ENCODE results near the gene PLSCR2.

Gene PLSCR2

GRCh38 chr3:146465693-146466465 lies 3.5 kb downstream of the PLSCR2 start:
- TF ChIP-seq, protein P1, sequence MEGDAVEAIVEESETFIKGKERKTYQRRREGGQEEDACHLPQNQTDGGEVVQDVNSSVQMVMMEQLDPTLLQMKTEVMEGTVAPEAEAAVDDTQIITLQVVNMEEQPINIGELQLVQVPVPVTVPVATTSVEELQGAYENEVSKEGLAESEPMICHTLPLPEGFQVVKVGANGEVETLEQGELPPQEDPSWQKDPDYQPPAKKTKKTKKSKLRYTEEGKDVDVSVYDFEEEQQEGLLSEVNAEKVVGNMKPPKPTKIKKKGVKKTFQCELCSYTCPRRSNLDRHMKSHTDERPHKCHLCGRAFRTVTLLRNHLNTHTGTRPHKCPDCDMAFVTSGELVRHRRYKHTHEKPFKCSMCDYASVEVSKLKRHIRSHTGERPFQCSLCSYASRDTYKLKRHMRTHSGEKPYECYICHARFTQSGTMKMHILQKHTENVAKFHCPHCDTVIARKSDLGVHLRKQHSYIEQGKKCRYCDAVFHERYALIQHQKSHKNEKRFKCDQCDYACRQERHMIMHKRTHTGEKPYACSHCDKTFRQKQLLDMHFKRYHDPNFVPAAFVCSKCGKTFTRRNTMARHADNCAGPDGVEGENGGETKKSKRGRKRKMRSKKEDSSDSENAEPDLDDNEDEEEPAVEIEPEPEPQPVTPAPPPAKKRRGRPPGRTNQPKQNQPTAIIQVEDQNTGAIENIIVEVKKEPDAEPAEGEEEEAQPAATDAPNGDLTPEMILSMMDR (IDR thresholded peaks at IDR 0.05; ENCODE audit: low read depth, low read length) = no peak
- no peaks in the 10 kb centered on the region for H3K9me3 ChIP-seq
- H3K27me3 ChIP-seq = no peaks in the 10 kb centered on the region; the same call in 1 of the 2 replicates
- H3K4me1 ChIP-seq = no peaks in the 10 kb centered on the region
- no peak for DNase-seq
- H3K36me3 ChIP-seq = no peaks in the 10 kb centered on the region
- no peak overlapping the region for H3K4me3 ChIP-seq (ENCODE audit: low read depth, low read length)

GRCh38 chr3:146464783-146465182 lies 4.6 kb downstream of the PLSCR2 start:
- Histone ChIP-seq H3K9me3 (no peaks in the 10 kb centered on the region), H3K4me1 (no peaks in the 10 kb centered on the region), H3K27me3 (no peaks in the 10 kb centered on the region; the same call in 1 of the 2 replicates), H3K4me3 (ENCODE audit: low read depth, low read length) (no peak overlapping the region), H3K36me3 (no peaks in the 10 kb centered on the region)
- no peak for DNase-seq
- TF ChIP-seq, protein P1 (IDR thresholded peaks at IDR 0.05; ENCODE audit: low read depth, low read length) = no peak

DNA sequence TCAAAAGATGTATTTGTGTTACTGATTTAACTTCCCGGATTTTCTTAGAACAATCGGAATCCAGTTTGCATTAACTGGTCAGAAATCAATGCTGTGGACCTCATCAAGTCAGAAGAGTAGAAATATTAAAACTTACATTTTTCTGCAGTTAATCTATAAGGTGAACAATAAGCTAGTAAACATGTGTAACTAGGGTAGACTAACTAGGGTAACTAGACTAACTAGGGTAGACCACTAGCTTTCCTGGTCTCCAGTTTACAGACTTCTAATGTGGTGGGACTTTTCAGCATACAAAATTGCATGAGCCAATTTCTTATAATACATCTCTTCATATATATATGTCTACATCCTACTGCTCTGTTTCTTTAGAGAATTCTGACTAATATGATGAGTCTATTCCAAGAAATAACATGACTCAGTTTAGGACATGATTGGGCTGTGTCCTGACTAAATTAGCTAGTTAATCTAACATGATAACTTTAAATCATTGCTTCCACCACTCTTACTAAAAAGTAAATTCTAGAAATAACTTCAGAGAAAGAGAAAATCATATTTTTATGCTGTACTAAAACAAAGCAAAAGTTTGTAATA lies 5.3 kb downstream of the PLSCR2 start:
- TF ChIP-seq, protein P1 (IDR thresholded peaks at IDR 0.05; ENCODE audit: low read depth, low read length) = no peak
- Histone ChIP-seq H3K9me3 (no peaks in the 10 kb centered on the region), H3K36me3 (no peaks in the 10 kb centered on the region), H3K27me3 (no peaks in the 10 kb centered on the region), H3K4me3 (ENCODE audit: low read depth, low read length) (no peak overlapping the region), H3K4me1 (no peaks in the 10 kb centered on the region)
- no peak for DNase-seq

DNA sequence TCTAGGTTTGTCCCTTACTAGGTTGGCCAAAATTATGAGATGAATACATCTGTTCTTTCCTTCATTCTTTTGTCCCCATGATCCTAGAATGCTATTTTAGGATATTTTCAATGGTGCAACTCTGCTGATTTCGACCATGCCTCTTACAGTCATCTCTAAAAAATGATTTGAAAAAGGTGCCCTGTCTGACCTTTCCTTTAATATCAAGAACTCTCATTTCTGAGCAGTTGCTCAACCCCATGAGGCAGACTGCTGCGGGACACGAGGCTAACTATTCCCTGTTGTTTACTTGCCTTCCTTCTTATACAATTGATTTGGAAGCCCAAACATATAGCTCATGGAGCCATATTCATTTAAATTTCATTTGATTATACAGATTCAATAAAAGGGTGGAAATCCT lies 14.6 kb downstream of the PLSCR2 start:
- H3K4me3 ChIP-seq (ENCODE audit: low read depth, low read length) = no peak overlapping the region
- DNase-seq = no peak
- H3K9me3 ChIP-seq = no peaks in the 10 kb centered on the region
- TF ChIP-seq, protein P1 (IDR thresholded peaks at IDR 0.05; ENCODE audit: low read depth, low read length) = no peak
- no peaks in the 10 kb centered on the region for H3K4me1 ChIP-seq
- H3K27me3 ChIP-seq = no peaks in the 10 kb centered on the region
- no peaks in the 10 kb centered on the region for H3K36me3 ChIP-seq

GRCh38 chr3:146449613-146450012 lies 19.7 kb downstream of the PLSCR2 start:
- Histone ChIP-seq H3K4me3 (ENCODE audit: low read depth, low read length) (no peak overlapping the region), H3K36me3 (no peaks in the 10 kb centered on the region), H3K9me3 (no peaks in the 10 kb centered on the region), H3K4me1 (no peaks in the 10 kb centered on the region), H3K27me3 (no peaks in the 10 kb centered on the region)
- TF ChIP-seq, protein P1 (IDR thresholded peaks at IDR 0.05; ENCODE audit: low read depth, low read length) = no peak
- no peak for DNase-seq

GRCh38 chr3:146449076-146449475 lies 20.3 kb downstream of the PLSCR2 start:
- no peaks in the 10 kb centered on the region for H3K27me3 ChIP-seq
- DNase-seq = no peak

More at GRCh38 chr3:146449076-146449475, 20.3 kb downstream of the PLSCR2 start:
- Histone ChIP-seq H3K36me3 (no peaks in the 10 kb centered on the region), H3K4me1 (no peaks in the 10 kb centered on the region), H3K4me3 (ENCODE audit: low read depth, low read length) (no peak overlapping the region), H3K9me3 (no peaks in the 10 kb centered on the region)
- TF ChIP-seq, protein P1 (IDR thresholded peaks at IDR 0.05; ENCODE audit: low read depth, low read length) = no peak
